A549 (cell line): ENCODE data around the gene ADAP1. TPM values are rescaled to one million over a fixed set of nuclear protein-coding genes. Genes with fewer than 3 reads are reported as not detected.

Source experiments
- ATAC-seq, 2 experiments: fragments of 200-7000 bp in 1 of 2; fragments of >200 bp in 1 of 2; cut with Nextera tagmentation in 1 of 2; cut with Tn5 transposase in 1 of 2; 3 replicates each; pipeline versions ENCODE4 v1.8.0 to v1.9.1; 2018 to 2020; ENCODE audit warnings: mild to moderate bottlenecking in 1 of 2, moderate library complexity in 1 of 2
- CTCF ChIA-PET: fragments of 300-600 bp; sonication (Branson Sonifier 250); formaldehyde crosslinking; extraction: SDS; loops from one replicate; lab custom pipeline; 2021; ENCODE audit warnings: antibody characterized with exemption, inconsistent platforms; lab: Yijun Ruan, JAX
- POLR2A ChIA-PET: fragments of 350-600 bp; formaldehyde crosslinking; extraction: SDS; loops from one replicate; lab custom pipeline; 2021; ENCODE audit warnings: antibody characterized with exemption, inconsistent platforms; lab: Yijun Ruan, JAX
- DNase-seq, 2 experiments: peaks; one replicate each; pipeline versions ENCODE4 v3.0.0 to v3.0.0-alpha.2; 2011 to 2016; ENCODE audit warnings: low read depth in 1 of 2, low spot score in 1 of 2
- FAIRE-seq: peaks from 2 replicates; lab custom pipeline; 2011; peaks lifted over from hg19 to GRCh38; lab: Jason Lieb, UNC
- H3K27ac ChIP-seq, 2 experiments: fragments of >200 bp; sonication (Bioruptor Twin); formaldehyde crosslinking; 3 replicates each; pipeline ENCODE4 v1.5.1; 2016 to 2017
- H3K4me1 ChIP-seq: fragments of >200 bp; sonication (Bioruptor Twin); formaldehyde crosslinking; 3 replicates; pipeline ENCODE4 v1.6.1; 2016
- H3K4me2 ChIP-seq: fragments of >200 bp; sonication (Bioruptor Twin); formaldehyde crosslinking; 3 replicates; pipeline ENCODE4 v1.6.1; 2016
- H3K4me3 ChIP-seq: fragments of >200 bp; sonication (Bioruptor Twin); formaldehyde crosslinking; 3 replicates; pipeline ENCODE4 v1.5.1; 2016
- H3K9me3 ChIP-seq: fragments of >200 bp; sonication (Bioruptor Twin); formaldehyde crosslinking; 3 replicates; pipeline ENCODE4 v1.6.1; 2016
- ATOH8 ChIP-seq: fragments of 250-450 bp; sonication (Bioruptor Pico); IDR thresholded peaks from 2 replicates; pipeline ENCODE4 v1.5.0; 2020; ENCODE audit warnings: low read depth, mild to moderate bottlenecking, moderate library complexity
- CBX2 ChIP-seq: fragments of 200-600 bp; sonication (generic); IDR thresholded peaks from 2 replicates; pipeline ENCODE4 v1.6.1; 2016; ENCODE audit warnings: low read depth, mild to moderate bottlenecking, borderline replicate concordance
- CBX8 ChIP-seq: fragments of 200-600 bp; sonication (generic); IDR thresholded peaks from 2 replicates; pipeline ENCODE4 v1.6.1; 2016
- CTCF ChIP-seq: fragments of >200 bp; sonication (Bioruptor Twin); formaldehyde crosslinking; IDR thresholded peaks from 3 replicates; pipeline ENCODE4 v1.5.1; 2016
- EHF ChIP-seq: fragments of 250-450 bp; sonication (Bioruptor Pico); IDR thresholded peaks from 2 replicates; pipeline ENCODE4 v1.5.0; 2020; ENCODE audit warnings: mild to moderate bottlenecking
- FOSB ChIP-seq: fragments of 250-450 bp; sonication (Bioruptor Pico); IDR thresholded peaks from 2 replicates; pipeline ENCODE4 v1.5.0; 2020; ENCODE audit warnings: mild to moderate bottlenecking, moderate library complexity
- FOSL2 ChIP-seq, 2 experiments: fragments of 450-650 bp in 1 of 2; fragments of >200 bp in 1 of 2; sonication (Bioruptor Twin) in 1 of 2; formaldehyde crosslinking; IDR thresholded peaks; 2 replicates each; pipeline versions ENCODE4 v1.5.0 to v1.6.1; 2016 to 2020; ENCODE audit warnings: mild to moderate bottlenecking in 1 of 2, moderate library complexity in 1 of 2
- HDAC2 ChIP-seq: fragments of 200-600 bp; sonication (generic); IDR thresholded peaks from 2 replicates; pipeline ENCODE4 v1.6.1; 2016
- HOXB5 ChIP-seq: fragments of 250-450 bp; sonication (Bioruptor Pico); IDR thresholded peaks from 2 replicates; pipeline ENCODE4 v1.5.0; 2020; ENCODE audit warnings: mild to moderate bottlenecking, moderate library complexity
- NFE2L2 ChIP-seq: fragments of 150-350 bp; conservative IDR thresholded peaks from 2 replicates; pipeline ENCODE4 v1.6.1; 2014; ENCODE audit warnings: low read length
- NPAS2 ChIP-seq: fragments of 250-450 bp; sonication (Bioruptor Pico); IDR thresholded peaks from 2 replicates; pipeline ENCODE4 v1.8.0; 2022; ENCODE audit warnings: mild to moderate bottlenecking, moderate library complexity, borderline replicate concordance
- PBX3 ChIP-seq: IDR thresholded peaks from 2 replicates; pipeline ENCODE4 v1.6.1; 2012
- RAD21 ChIP-seq, 2 experiments: fragments of >200 bp in 1 of 2; sonication (Bioruptor Twin) in 1 of 2; formaldehyde crosslinking in 1 of 2; IDR thresholded peaks in 1 of 2; conservative IDR thresholded peaks in 1 of 2; 2 replicates in 1 of 2; 3 replicates in 1 of 2; pipeline ENCODE4 v1.6.1; 2012 to 2018; ENCODE audit warnings: inconsistent platforms in 1 of 2
- RNF2 ChIP-seq: fragments of 200-600 bp; sonication (generic); IDR thresholded peaks from 2 replicates; pipeline ENCODE4 v1.6.1; 2016; ENCODE audit warnings: low read depth, mild to moderate bottlenecking, antibody characterized with exemption, moderate library complexity, borderline replicate concordance
- ZC3H11A ChIP-seq: fragments of 450-650 bp; IDR thresholded peaks from 2 replicates; pipeline ENCODE4 v1.6.1; 2014; ENCODE audit warnings: antibody characterized with exemption, mild to moderate bottlenecking
- WGBS: methylation state at CpG from one replicate; pipeline ENCODE4 v1.1.6; 2017; ENCODE audit errors: missing lambda C conversion rate; 5-methylcytosine and 5-hydroxymethylcytosine counted together
- polyA plus RNA-seq, 4 experiments: library from polyadenylated mRNA; depleted of rRNA in 3 of 4; stranded (reverse); fragments of >200 nt; fragmentation: RNase III in 1 of 4; extraction: RNeasy Plus Mini Kit Qiagen cat#74134 plus additional on column Dnase treatment in 1 of 4; gene quantifications; 2 replicates in 3 of 4; 3 replicates in 1 of 4; pipeline ENCODE4 v1.2.3, GENCODE V29; 2011 to 2017
- TF ChIP-seq, protein P1 (sequence below): IDR thresholded peaks from 2 replicates; pipeline ENCODE4 v1.6.1; 2012; ENCODE audit warnings: low read depth, borderline replicate concordance
- TF ChIP-seq, protein P2 (sequence below): fragments of 250-450 bp; sonication (Bioruptor Pico); IDR thresholded peaks from 2 replicates; pipeline ENCODE4 v1.5.0; 2021; ENCODE audit warnings: mild to moderate bottlenecking, moderate library complexity, borderline replicate concordance
- TF ChIP-seq, protein P3 (sequence below): IDR thresholded peaks from 2 replicates; pipeline ENCODE4 v1.6.1; 2012

The ADAP1 gene
- polyA plus RNA-seq, 2 of the 4 experiments (the other 2 are of a cell fraction): 1.7 to 2.5 TPM

DNA sequence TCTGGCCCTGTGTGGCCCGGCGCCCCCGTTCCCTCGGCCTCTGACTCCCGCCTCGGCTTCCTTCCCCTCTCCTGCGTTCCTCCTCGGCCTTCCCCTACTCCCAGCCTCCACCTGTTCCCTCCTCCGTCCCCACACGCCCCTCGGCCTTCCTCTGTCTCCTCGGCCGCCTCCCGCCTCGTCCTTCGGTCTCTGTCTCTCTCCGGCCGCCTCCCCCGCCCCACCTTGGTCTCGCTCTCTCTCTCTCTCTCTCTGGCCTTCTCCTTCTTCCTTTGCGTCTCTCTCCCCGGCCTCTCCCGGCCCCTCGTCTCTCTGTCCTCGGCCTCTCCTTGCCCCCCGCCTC, 77.5 kb downstream of the ADAP1 start:
- CTCF ChIA-PET: interaction anchor here (0.8 kb wide), 1 partner anchor 48 kb away, joined by 3 read pairs; no protein-coding TSS in a partner anchor
- Histone ChIP-seq H3K9me3 (no peaks in the 10 kb centered on the region), H3K27ac (peak overlapping the region; percentile 93 to 97), H3K4me3 (peak overlapping the region; percentile 69), H3K4me1 (peaks cover 22% of the 10 kb centered on the region), H3K4me2 (peak overlapping the region; percentile 92)
- WGBS: 2% methylated on average over 25 of the region's 26 CpGs
- no peak for FAIRE-seq
- TF ChIP-seq RNF2: no peak
- TF ChIP-seq ZC3H11A: no peak
- no peak for TF ChIP-seq NPAS2 (CRISPR knock-in tag)
- TF ChIP-seq PBX3: no peak
- TF ChIP-seq, protein P1, sequence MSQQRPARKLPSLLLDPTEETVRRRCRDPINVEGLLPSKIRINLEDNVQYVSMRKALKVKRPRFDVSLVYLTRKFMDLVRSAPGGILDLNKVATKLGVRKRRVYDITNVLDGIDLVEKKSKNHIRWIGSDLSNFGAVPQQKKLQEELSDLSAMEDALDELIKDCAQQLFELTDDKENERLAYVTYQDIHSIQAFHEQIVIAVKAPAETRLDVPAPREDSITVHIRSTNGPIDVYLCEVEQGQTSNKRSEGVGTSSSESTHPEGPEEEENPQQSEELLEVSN: no peak
- TF ChIP-seq CBX8: no peak
- TF ChIP-seq, protein P2, sequence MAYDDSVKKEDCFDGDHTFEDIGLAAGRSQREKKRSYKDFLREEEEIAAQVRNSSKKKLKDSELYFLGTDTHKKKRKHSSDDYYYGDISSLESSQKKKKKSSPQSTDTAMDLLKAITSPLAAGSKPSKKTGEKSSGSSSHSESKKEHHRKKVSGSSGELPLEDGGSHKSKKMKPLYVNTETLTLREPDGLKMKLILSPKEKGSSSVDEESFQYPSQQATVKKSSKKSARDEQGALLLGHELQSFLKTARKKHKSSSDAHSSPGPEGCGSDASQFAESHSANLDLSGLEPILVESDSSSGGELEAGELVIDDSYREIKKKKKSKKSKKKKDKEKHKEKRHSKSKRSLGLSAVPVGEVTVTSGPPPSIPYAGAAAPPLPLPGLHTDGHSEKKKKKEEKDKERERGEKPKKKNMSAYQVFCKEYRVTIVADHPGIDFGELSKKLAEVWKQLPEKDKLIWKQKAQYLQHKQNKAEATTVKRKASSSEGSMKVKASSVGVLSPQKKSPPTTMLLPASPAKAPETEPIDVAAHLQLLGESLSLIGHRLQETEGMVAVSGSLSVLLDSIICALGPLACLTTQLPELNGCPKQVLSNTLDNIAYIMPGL (CRISPR knock-in tag): no peak
- no peak for TF ChIP-seq NFE2L2
- TF ChIP-seq, protein P3, sequence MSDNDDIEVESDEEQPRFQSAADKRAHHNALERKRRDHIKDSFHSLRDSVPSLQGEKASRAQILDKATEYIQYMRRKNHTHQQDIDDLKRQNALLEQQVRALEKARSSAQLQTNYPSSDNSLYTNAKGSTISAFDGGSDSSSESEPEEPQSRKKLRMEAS: no peak
- TF ChIP-seq FOSB (CRISPR knock-in tag): no peak
- no peak for TF ChIP-seq HDAC2
- TF ChIP-seq HOXB5 (CRISPR knock-in tag): no peak
- no peak for TF ChIP-seq CTCF
- TF ChIP-seq EHF: no peak
- TF ChIP-seq CBX2: no peak
- no peak for TF ChIP-seq FOSL2 (IDR thresholded peaks at IDR 0.05)
- TF ChIP-seq FOSL2 (CRISPR knock-in tag; IDR thresholded peaks at IDR 0.05): no peak
- no peak for TF ChIP-seq RAD21 (conservative IDR thresholded peaks at IDR 0.05 in 1 of 2, IDR thresholded peaks at IDR 0.05 in 1 of 2)
- TF ChIP-seq ATOH8: no peak
- ATAC-seq: peak; percentile 61 to 71
- POLR2A ChIA-PET: interaction anchor here (1.0 kb wide), 3 partner anchors 21 to 75 kb away, joined by 3 to 5 read pairs (median 3); no protein-coding TSS in a partner anchor
- peak; percentile 46 to 51 for DNase-seq
